GM12801 (cell line): Measurements from ENCODE around the gene KIFC3.

ENCODE experiments used
- CTCF ChIP-seq: IDR thresholded peaks from one replicate; pipeline ENCODE4 v1.5.1; 2011; ENCODE audit warnings: control low read depth; ENCODE audit not compliant: insufficient read length; ENCODE audit errors: extremely low read depth

The KIFC3 gene

DNA sequence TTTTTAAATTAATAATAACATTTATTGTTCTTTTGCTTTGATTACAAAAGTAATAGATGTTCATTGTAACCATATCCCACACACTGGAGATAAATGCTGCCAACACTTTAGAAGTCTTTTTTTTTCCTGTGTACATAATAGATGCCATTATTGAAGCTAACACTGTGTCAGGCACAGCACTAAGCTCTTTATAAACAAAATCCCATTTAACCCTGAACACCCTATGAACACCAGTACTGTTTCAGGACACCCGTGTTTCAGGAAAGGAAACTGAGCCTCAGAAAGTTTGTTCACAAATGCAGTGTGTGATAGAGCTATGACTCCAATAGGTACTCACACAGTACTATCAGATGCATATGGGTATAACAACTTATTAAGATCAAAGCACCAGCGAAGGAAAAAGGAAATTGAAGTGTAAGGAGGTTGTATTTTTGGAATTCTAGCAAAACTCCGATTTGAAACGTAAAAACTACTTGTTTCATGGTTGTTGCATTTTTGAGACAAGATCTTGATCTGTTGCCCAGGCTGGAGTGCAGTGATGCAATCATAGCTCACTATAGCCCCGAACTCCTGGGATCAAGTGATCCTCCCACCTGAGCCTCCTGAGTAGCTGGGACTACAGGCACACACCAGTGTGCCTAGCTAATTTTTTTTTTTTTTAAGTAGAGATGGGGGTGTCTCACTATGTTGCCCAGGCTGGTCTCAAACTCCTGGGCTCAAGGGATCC is 2.0 kb upstream of the KIFC3 start:
- no peak for TF ChIP-seq CTCF

- TF ChIP-seq CTCF, result no peak
These were observed 1.1 kb upstream of the KIFC3 start for GRCh38 chr16:57803134-57803990.

DNA sequence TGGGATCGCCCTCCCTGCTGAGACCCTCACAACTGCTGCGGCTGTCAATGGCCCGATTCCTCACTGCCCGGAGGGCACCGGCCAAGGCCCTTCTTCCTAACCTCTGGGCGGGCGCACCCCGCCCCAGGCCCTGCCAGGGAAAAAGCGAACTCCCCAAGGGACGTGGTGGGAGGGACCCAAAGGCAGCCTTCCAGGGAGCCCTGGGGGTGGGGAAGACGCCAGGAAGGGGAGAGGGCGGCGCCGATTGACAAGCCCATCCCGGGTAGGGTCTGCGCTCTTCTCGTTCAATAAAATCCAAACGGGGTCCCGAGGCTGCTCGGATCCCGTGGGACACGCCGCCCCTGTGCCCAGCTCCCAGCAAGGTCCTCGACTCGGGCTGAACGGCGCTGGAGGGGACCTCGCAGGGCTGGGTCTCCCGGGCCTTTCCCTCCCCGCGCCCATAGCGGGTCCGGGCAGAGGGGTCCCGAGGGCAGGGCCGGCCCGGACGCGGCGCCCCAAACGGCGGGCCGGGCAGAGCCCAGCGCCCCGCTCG is 416 bp downstream of the KIFC3 start:
- TF ChIP-seq CTCF, result no peak

DNA sequence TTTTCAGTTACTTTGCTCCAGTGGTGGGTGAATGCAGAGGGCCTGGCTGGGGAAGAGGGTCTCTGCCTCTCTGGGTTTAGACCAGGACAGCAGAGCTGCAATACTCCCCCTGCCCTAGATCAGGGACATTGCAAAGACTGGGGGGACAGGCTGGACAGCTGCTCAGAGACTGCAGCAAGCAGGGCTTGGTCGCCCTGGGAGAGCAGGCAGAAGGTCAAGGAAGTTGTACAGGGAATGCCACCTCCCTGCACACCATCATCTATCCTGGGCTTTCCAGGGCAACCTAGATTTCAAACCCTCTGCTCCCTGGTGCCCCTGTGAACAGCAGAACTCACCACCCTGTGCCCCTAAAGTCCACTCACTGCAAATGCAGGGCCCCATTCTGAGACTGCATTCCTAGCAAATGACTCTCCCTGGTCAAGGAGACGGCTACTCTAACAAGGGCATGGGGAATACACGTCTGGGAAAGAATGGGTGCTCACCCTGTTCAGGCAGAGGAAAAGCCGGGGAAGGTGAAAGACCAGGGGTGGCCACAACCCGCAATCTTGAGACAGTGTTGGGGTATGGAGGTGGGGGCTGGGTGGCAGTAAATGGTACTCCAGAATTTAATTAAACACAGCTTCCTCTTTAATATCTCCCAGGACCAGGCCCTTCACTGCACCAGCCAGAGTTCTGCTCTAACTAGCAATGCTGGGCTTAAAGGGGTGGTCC is 1.0 kb downstream of the KIFC3 start:
- TF ChIP-seq CTCF, result no peak

GRCh38 chr16:57800200-57801097 is 1.8 kb downstream of the KIFC3 start:
- no peak for TF ChIP-seq CTCF

GRCh38 chr16:57799600-57800199 is 2.6 kb downstream of the KIFC3 start:
- no peak for TF ChIP-seq CTCF
